Measurements from ENCODE around the gene SVIL.

SVIL gene

DNA sequence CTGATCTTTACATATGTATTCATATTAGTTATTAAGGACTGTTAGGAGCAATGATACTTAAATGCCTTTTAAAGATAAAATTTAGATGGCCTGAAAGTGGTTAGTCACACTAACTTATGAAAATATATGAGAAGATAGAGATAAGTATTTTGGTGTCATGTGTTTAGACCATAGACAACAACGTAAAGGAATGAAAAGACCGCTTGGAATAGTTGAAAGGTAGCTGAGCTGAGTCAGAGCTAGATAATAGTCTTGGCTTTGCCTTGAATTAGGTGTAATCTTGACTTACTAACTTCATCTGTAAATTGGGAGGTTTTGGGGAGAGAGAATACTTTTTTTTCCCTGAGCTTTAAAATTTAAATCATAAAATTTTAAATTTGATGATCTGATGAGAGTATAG, 218.9 kb downstream of the SVIL start:
- Histone ChIP-seq H3K27ac (ENCODE audit: low read depth in 2 of 2, low read length in 2 of 2) (no peak overlapping the region), H3K4me3 (ENCODE audit: low read length in 2 of 2) (no peak overlapping the region), H3K9me3 (ENCODE audit: control insufficient read depth in 2 of 2, low read length in 2 of 2) (no peaks in the 10 kb centered on the region), H3K27me3 (ENCODE audit: control insufficient read depth in 2 of 2, insufficient read depth in 2 of 2, low read length in 2 of 2) (no peaks in the 10 kb centered on the region), H3K4me1 (ENCODE audit: control insufficient read depth in 2 of 2, insufficient read depth in 2 of 2, low read length in 2 of 2) (peaks cover 0 to 9% of the 10 kb centered on the region in 2 donors), H3K9ac (ENCODE audit: low read depth in 1 of 2, low read length in 2 of 2) (no peak overlapping the region), H3K36me3 (ENCODE audit: control insufficient read depth in 2 of 2, insufficient read depth in 2 of 2, low read length in 2 of 2) (peaks cover 14 to 17% of the 10 kb centered on the region in 2 donors)

GRCh38 chr10:29414501-29414900, 220.3 kb downstream of the SVIL start:
- H3K9me3 ChIP-seq (ENCODE audit: control insufficient read depth in 2 of 2, low read length in 2 of 2): no peaks in the 10 kb centered on the region
- H3K27me3 ChIP-seq (ENCODE audit: control insufficient read depth in 2 of 2, insufficient read depth in 2 of 2, low read length in 2 of 2): no peaks in the 10 kb centered on the region
- H3K9ac ChIP-seq (ENCODE audit: low read depth in 1 of 2, low read length in 2 of 2): no peak overlapping the region
- peaks cover 0 to 9% of the 10 kb centered on the region in 2 donors for H3K4me1 ChIP-seq (ENCODE audit: control insufficient read depth in 2 of 2, insufficient read depth in 2 of 2, low read length in 2 of 2)
- H3K36me3 ChIP-seq (ENCODE audit: control insufficient read depth in 2 of 2, insufficient read depth in 2 of 2, low read length in 2 of 2): peaks cover 7 to 10% of the 10 kb centered on the region in 2 donors
- H3K27ac ChIP-seq (ENCODE audit: low read depth in 2 of 2, low read length in 2 of 2): no peak overlapping the region
- no peak overlapping the region for H3K4me3 ChIP-seq (ENCODE audit: low read length in 2 of 2)

GRCh38 chr10:29412485-29412884, 222.3 kb downstream of the SVIL start:
- H3K27ac ChIP-seq (ENCODE audit: low read depth in 2 of 2, low read length in 2 of 2): no peak overlapping the region
- no peaks in the 10 kb centered on the region for H3K9me3 ChIP-seq (ENCODE audit: control insufficient read depth in 2 of 2, low read length in 2 of 2)
- H3K36me3 ChIP-seq (ENCODE audit: control insufficient read depth in 2 of 2, insufficient read depth in 2 of 2, low read length in 2 of 2): peaks cover 5% of the 10 kb centered on the region in 2 donors
- no peak overlapping the region for H3K9ac ChIP-seq (ENCODE audit: low read depth in 1 of 2, low read length in 2 of 2)
- no peaks in the 10 kb centered on the region for H3K27me3 ChIP-seq (ENCODE audit: control insufficient read depth in 2 of 2, insufficient read depth in 2 of 2, low read length in 2 of 2)
- peaks cover 3 to 9% of the 10 kb centered on the region in 2 donors for H3K4me1 ChIP-seq (ENCODE audit: control insufficient read depth in 2 of 2, insufficient read depth in 2 of 2, low read length in 2 of 2)
- H3K4me3 ChIP-seq (ENCODE audit: low read length in 2 of 2): no peak overlapping the region

DNA sequence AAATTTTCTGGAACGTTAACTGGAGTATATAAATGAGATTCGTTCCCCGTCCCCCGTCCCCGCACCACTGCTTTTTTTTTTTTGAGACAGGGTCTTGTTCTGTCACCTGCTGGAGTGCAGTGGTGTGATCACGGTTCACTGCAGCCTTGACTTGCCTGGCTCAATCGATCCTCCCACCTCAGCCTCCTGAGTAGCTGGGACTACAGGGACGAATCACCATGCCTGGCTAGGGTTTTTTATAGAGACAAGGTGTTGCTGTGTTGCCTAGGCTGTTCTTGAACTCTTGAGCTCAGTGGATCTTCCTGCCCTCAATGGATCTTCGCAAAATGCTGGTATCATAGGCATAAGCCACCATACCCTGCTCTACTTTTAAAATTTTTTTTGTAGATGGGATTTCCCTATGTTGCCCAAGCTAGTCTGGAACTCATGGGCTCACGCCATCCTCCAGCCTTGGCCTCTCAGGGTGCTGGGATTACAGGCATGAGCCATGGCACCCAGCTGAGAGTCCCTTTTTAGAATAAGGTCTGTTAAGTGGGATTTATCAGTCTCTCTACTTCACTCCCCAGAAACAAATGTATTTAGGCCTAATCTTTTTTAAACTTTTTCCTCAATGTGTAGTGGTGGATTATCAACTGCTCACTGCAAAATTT, 223.0 kb downstream of the SVIL start:
- Histone ChIP-seq H3K4me1 (ENCODE audit: control insufficient read depth in 2 of 2, insufficient read depth in 2 of 2, low read length in 2 of 2) (peaks cover 3 to 9% of the 10 kb centered on the region in 2 donors), H3K27ac (ENCODE audit: low read depth in 2 of 2, low read length in 2 of 2) (no peak overlapping the region), H3K36me3 (ENCODE audit: control insufficient read depth in 2 of 2, insufficient read depth in 2 of 2, low read length in 2 of 2) (peaks cover 0 to 2% of the 10 kb centered on the region in 2 donors), H3K27me3 (ENCODE audit: control insufficient read depth in 2 of 2, insufficient read depth in 2 of 2, low read length in 2 of 2) (no peaks in the 10 kb centered on the region), H3K9ac (ENCODE audit: low read depth in 1 of 2, low read length in 2 of 2) (no peak overlapping the region), H3K9me3 (ENCODE audit: control insufficient read depth in 2 of 2, low read length in 2 of 2) (no peaks in the 10 kb centered on the region), H3K4me3 (ENCODE audit: low read length in 2 of 2) (no peak overlapping the region)

DNA sequence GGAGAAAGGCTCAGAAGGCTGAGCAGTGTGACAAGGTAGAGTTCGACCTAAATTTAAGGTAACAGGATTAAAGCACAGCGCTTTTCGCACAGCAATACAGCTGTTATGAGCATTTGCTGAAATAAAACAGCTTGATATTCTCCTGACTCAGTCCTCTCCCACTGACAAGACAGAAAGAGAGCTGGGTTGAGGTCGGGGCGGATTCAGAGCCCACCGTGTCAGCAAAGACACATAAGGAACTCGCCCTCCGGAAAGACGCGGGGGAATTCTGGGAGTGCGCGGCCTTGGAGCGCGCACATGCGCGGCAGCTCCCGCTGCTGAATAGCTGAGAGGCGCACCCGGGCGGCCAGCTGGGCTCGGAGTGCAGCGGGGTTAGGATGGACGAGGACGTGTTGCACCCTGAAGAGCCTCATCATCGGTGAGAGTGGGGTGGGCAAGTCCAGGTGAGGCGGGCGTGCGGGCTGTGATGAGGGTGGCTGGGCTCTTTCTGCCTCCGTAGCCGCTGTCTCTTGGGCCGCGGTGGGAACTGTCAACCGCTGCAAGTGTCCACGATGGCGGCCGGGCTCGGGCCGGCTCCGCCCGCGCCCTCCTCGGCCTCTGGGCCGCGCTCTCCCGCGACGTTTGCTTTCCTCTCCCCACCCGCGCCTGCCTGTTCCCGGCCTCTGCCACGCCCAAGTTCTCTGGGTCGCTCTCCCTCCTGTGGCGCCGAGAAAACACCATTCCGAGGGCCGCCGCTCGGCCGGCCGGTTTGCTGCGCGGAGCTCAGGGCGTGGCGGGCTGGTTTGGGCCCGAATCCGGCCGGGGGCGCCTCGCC, 225.3 kb downstream of the SVIL start:
- peaks cover 3 to 9% of the 10 kb centered on the region in 2 donors for H3K4me1 ChIP-seq (ENCODE audit: control insufficient read depth in 2 of 2, insufficient read depth in 2 of 2, low read length in 2 of 2)
- H3K27me3 ChIP-seq (ENCODE audit: control insufficient read depth in 2 of 2, insufficient read depth in 2 of 2, low read length in 2 of 2): no peaks in the 10 kb centered on the region

DNA sequence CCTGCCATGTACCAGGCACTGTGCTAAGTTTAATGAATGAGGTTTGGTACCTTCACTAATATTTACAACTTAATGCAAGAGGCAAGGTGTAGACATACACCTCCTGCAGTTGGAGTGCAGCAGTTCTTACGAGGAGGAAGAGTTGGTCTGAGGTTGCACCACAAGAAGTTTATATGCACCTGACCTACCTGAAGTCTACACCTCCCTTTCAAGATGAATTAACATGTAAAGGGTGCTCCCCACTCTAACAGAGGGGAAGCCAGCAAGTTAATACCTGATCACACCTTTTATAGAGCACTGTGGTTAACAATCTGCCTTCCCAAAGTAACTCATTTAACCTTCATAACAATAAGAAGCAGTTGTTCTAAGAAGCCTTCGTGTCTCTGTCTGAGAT, 225.9 kb downstream of the SVIL start:
- no peaks in the 10 kb centered on the region for H3K36me3 ChIP-seq (ENCODE audit: control insufficient read depth in 2 of 2, insufficient read depth in 2 of 2, low read length in 2 of 2)
- H3K9me3 ChIP-seq (ENCODE audit: control insufficient read depth in 2 of 2, low read length in 2 of 2): no peaks in the 10 kb centered on the region
- H3K27me3 ChIP-seq (ENCODE audit: control insufficient read depth in 2 of 2, insufficient read depth in 2 of 2, low read length in 2 of 2): no peaks in the 10 kb centered on the region
- H3K9ac ChIP-seq (ENCODE audit: low read depth in 1 of 2, low read length in 2 of 2): peak overlapping the region; percentile 26 to 85
- H3K4me3 ChIP-seq (ENCODE audit: low read length in 2 of 2): peak overlapping the region; percentile 82 to 94
- H3K4me1 ChIP-seq (ENCODE audit: control insufficient read depth in 2 of 2, insufficient read depth in 2 of 2, low read length in 2 of 2): peaks cover 3 to 9% of the 10 kb centered on the region in 2 donors
- H3K27ac ChIP-seq (ENCODE audit: low read depth in 2 of 2, low read length in 2 of 2): peak overlapping the region; percentile 69 to 87

More for the DNA sequence above, 225.3 kb downstream of the SVIL start:
- H3K27ac ChIP-seq (ENCODE audit: low read depth in 2 of 2, low read length in 2 of 2): peak overlapping the region; percentile 69 to 87
- H3K36me3 ChIP-seq (ENCODE audit: control insufficient read depth in 2 of 2, insufficient read depth in 2 of 2, low read length in 2 of 2): no peaks in the 10 kb centered on the region
- H3K9me3 ChIP-seq (ENCODE audit: control insufficient read depth in 2 of 2, low read length in 2 of 2): no peaks in the 10 kb centered on the region
- H3K4me3 ChIP-seq (ENCODE audit: low read length in 2 of 2): peak overlapping the region; percentile 82 to 94
- H3K9ac ChIP-seq (ENCODE audit: low read depth in 1 of 2, low read length in 2 of 2): peak overlapping the region; percentile 77 to 85
